Measurements from ENCODE around the gene COIL.

The COIL gene

GRCh38 chr17:56902348-56902747 is 58.5 kb downstream of the COIL start:
- DNase-seq, result no peak

- no peak for DNase-seq
These were observed 61.4 kb downstream of the COIL start for GRCh38 chr17:56899403-56899802.

- DNase-seq, result no peak
These were observed 62.0 kb downstream of the COIL start for GRCh38 chr17:56898874-56899273.

- DNase-seq, result no peak
These were observed 63.0 kb downstream of the COIL start for GRCh38 chr17:56897646-56898424.

- DNase-seq, result no peak
These were observed 63.9 kb downstream of the COIL start for GRCh38 chr17:56896968-56897359.

GRCh38 chr17:56896217-56896967 is 64.5 kb downstream of the COIL start:
- no peak for DNase-seq

GRCh38 chr17:56894859-56895455 is 65.9 kb downstream of the COIL start:
- DNase-seq, result no peak

- DNase-seq, result no peak
These were observed 67.3 kb downstream of the COIL start for GRCh38 chr17:56893503-56893902.

- DNase-seq, result no peak
These were observed 68.5 kb downstream of the COIL start for GRCh38 chr17:56892333-56892732.

- DNase-seq, result no peak
These were observed 69.1 kb downstream of the COIL start for GRCh38 chr17:56891751-56892150.

- DNase-seq, result no peak
These were observed 69.8 kb downstream of the COIL start for GRCh38 chr17:56890906-56891674.

GRCh38 chr17:56890390-56890789 is 70.5 kb downstream of the COIL start:
- no peak for DNase-seq
